H4 (cell line): ENCODE measurements around the gene AKAP13. TPM values are rescaled to one million over a fixed set of nuclear protein-coding genes. Genes with fewer than 3 reads are reported as not detected.
A peak's percentile ranks its signal among the peaks of the same experiment; 100 is the strongest.

Experiments used
- DNase-seq: peaks from one replicate; pipeline ENCODE4 v3.0.0-alpha.2; 2015; ENCODE audit warnings: low spot score
- total RNA-seq: library from RNA; depleted of rRNA; stranded (reverse); fragments of >200 nt; shearing (Covaris generic); gene quantifications from 2 replicates; pipeline ENCODE4 v1.2.3, GENCODE V29; 2014

Gene AKAP13
- total RNA-seq, 1 experiment from 2014 or later = 16.6 TPM

- no peak for DNase-seq
Observed at GRCh38 chr15:85726454-85726853, 346.1 kb downstream of the AKAP13 start.

DNA sequence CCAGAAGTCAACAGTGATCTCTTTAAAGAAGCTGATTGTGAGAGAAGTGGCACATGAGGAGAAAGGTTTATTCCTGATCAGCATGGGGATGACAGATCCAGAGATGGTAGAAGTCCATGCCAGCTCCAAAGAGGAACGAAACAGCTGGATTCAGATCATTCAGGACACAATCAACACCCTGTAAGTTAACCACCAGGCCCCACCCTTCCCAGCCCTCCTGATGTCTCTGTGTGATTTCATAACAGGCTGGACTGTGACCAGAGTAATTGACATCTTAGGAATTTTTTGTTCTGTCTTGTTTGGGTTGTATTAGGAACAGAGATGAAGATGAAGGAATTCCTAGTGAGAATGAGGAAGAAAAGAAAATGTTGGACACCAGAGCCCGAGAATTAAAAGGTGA, 346.7 kb downstream of the AKAP13 start:
- no peak for DNase-seq

GRCh38 chr15:85730001-85730820, 349.8 kb downstream of the AKAP13 start:
- peak; percentile 57 for DNase-seq

- no peak for DNase-seq
Observed at GRCh38 chr15:85733416-85733815, 353.0 kb downstream of the AKAP13 start.

DNA sequence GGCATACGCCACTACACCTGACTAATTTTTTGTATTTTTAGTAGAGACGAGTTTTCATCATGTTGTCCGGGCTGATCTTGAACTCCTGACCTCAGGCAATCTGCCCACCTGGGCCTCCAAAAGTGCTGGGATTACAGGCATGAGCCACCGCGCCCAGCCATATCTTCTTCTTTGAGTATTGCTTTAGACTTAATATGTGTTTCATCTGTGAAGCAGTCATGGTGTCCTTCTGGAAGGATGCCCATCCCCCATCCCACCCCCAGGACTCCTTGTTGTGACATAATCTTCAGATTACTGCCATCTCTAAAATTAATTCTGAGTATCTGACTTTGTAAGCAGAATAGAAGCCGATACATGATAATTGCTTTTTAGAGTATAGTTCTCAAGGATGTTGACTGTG, 356.7 kb downstream of the AKAP13 start:
- DNase-seq = no peak

DNA sequence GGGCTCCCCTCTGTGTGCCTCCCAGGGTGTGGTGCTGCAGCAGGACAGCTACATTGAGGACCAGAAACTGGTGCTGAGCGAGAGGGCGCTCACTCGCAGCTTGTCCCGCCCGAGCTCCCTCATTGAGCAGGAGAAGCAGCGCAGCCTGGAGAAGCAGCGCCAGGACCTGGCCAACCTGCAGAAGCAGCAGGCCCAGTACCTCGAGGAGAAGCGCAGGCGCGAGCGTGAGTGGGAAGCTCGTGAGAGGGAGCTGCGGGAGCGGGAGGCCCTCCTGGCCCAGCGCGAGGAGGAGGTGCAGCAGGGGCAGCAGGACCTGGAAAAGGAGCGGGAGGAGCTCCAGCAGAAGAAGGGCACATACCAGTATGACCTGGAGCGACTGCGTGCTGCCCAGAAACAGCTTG, 360.6 kb downstream of the AKAP13 start:
- no peak for DNase-seq

GRCh38 chr15:85741662-85742061, 361.3 kb downstream of the AKAP13 start:
- DNase-seq = no peak

DNA sequence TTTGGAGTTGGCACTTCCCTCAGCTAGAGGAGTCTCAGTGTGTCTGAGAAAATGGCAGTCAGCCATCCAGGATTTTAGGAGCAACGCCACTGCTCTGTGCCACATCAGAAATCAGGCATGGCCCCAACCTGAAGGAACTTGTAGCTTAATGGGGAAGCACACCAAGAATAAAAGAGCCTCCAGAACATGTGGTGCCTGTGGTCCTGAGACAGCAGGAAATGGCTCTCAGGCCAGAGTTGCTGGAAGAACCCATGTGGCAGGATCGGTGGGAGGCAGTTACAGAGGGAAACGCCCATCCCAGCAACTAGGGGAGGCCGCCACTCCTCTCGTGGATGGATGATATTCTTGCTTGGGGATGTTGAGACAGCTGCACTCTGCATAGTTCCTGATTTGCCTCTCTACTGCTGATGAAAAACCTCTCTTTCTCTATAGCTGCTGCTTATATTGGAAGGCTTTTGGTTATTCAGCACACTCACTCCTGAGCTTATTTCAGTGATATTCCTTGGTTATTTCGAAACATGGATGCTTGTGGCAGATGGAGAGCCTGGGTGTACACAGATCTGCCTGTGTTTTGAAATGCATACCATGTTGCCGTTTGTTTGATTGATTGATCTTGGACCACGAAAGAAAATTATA, 361.9 kb downstream of the AKAP13 start:
- DNase-seq = no peak

- no peak for DNase-seq
Observed at GRCh38 chr15:85743392-85744055, 363.1 kb downstream of the AKAP13 start.

DNA sequence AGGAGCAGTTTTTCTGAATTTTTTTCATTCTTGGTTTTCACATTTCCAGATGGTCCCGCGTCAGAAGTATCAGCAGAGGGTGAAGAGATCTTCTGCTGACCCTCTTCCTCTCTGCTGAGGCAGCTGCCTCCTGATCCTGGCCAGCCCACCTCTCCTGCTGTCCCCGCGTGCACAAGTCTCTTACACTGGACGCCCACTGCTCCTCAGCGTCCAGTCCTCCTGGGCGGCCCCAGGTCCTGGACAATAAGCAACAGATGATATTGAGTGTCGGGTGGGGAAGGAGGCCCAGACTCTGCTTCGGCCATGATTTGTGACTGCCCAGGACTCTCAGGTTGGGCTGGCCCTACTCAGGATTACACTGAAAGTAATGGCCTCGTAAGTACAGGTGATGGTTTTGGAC, 364.2 kb downstream of the AKAP13 start:
- DNase-seq = no peak

DNA sequence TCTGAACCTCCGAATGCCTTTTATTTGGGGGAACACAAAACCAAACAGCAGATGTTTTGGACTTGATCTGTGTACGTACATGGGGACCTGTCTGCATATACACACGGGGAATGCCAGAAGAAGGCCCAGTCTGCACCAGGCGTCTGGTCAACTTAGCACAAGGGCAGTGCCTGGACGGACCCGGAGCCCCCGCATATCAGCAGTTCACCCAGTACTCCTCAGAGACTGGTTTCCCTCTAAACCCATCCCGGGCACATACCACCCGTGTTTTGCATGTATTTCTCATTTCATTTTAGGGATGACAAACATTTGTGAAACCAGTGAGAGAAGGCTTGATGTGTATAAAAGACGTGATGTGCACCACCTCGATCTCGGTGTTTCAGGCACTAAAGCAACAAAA, 364.6 kb downstream of the AKAP13 start:
- no peak for DNase-seq

- DNase-seq = no peak
Observed at GRCh38 chr15:85745525-85746150, 365.2 kb downstream of the AKAP13 start.

DNA sequence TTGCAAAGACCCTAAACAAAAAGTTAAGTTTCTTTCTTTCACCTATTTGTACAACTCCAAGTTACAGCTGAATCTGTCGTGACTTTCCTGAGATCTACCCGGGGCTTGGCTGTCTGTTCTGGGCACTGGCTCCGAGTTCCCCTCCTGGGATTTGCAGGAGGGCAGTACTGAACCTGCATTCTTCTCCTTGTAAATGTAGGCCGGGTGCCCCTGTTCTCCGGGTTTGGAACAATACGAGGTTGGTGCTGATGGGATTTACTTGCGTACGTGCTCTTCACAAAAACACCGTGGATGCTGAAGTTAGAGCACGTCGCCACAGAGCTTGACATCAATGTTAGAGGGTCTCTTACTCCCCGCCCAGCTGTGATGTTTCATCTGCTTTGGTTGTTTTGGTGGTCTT, 366.2 kb downstream of the AKAP13 start:
- DNase-seq = no peak

- DNase-seq = no peak
Observed at GRCh38 chr15:85748176-85748575, 367.8 kb downstream of the AKAP13 start.

DNA sequence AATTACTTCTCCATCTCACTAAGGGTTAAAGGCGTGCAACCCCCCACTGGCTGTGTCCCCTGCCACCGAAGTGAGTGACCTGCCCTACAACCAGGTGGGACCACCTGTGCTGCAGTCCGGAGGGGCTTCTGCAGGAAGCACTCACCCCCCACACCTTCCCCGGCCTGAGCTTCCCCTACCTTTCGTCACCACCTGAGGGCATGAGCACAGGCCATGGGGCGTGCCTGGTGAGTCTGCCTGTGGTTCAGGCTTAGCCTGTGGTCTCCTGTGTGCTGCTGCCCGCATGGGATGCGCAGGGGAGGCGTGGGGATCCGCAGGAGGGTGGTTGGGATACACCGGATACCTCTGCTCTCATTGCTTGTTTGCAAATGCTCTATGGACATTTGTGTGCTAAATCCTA, 368.3 kb downstream of the AKAP13 start:
- no peak for DNase-seq

- DNase-seq = no peak
Observed at GRCh38 chr15:85749261-85750151, 369.1 kb downstream of the AKAP13 start.

DNA sequence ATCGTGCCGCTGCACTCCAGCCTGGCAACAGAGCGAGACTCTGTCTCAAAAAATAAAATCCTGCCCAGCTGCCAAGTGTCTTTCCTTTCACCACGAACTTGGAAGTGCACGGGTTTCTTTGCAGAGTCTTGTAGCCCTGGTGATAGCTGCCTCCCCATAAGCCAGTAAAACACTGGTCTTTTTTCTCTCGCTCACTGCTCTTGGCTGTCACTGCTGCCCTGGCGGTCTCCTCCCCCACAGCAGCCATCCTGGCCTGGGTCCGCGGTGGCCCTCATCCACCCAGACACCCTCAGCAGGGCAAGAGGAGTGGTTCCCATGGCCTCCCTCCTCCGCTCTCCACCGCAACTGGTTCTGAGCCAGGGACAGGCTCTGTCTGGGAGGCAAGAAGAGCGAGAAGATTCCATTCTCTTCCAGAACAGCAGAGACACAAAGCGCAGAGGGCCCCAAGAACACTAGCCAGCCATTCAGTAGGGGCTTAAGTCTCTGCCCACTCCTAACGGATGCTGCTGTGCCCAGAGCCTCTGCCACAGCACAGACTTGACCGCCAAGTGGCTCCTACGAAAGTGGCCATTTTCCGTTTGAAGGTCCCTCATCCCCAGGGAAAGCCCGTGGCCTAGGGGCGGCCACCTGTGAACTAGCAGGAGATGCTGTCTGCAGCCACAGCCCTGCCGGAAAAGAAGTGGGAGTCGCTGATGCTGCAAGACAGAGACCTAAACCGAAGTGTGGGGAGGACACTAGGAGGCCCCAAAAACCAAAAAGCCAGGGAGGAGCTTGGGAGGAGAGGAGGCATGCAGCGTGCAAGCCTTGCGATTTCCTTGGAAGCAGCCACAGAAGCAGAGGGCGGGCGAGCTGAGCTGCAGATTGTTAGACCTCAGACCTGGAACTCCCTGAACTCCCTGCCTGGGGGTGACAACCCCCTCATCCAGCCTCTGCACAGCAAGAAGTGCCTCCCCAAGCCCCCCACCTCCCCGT, 370.2 kb downstream of the AKAP13 start:
- DNase-seq = no peak

DNA sequence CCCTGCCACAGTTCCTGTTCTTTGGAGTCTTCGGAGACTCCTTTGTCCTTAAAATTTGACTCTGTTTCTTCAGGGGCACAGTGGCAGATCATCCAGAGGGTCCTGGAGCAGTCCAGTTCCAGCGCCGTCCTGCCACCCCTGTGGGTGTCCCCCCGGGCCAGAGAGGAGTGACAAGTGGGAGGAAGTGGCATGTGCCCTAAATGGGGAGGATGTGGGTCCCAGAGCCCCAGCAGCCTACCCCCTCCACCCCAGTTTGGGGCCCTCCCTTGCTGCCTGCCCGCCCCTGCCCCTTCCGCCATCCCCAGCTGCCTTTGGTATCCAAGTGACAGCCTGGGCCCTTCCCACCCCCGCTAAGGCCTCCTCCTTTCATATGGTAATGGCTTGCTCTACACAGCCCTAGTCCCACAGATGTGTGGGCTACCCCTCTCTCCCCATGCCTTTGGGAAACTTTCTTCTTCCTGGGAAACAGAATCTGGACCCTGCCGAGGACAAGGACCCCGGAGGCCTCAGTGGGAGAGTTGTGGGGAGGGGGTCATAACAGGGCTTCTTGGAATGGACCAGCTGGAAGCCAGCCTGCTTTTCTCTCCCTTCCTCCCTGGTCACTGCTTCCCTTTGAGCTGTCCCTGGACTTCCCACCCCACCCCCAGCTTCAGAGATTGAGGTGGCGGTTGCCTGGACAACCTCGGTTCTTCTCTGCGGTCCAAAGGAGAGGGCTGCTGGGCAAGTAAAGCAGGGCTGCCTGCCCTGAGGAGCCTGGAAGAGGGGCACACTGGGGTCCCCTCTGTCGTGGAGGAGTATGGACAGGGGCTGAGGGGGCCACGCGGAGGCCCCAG, 371.1 kb downstream of the AKAP13 start:
- DNase-seq = no peak

DNA sequence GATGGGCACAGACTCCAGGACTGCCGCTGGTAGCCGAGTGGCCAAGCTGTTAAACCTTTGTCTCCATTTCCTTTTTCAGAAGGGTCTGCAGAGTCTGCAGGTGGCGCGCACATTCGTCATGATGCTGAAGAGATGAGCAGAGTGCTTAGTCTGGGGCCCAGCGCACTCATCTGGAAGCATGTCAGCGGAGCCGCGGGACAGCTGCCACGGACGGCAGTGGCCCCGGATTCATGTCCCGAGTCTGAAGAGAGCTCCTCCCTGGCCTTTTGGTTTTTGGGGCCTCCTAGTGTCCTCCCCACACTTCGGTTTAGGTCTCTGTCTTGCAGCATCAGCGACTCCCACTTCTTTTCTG, 371.7 kb downstream of the AKAP13 start:
- DNase-seq = no peak
